Germinal center (tissue), 1 donor: ENCODE data around the gene TAGLN.
"Not testable (repeated sequence)": the region's sequence is repeated elsewhere in the genome, so short reads cannot be mapped to it uniquely, and the experiment has no call there.

ENCODE experiments used
- DNase-seq: peaks from one replicate; pipeline ENCODE4 v3.0.0; 2012; ENCODE audit warnings: mixed read lengths, low spot score

TAGLN gene

GRCh38 chr11:117195761-117196160 is 3.4 kb upstream of the TAGLN start:
- no peak for DNase-seq

- DNase-seq: no peak
These were observed 2.2 kb upstream of the TAGLN start for GRCh38 chr11:117197006-117197405.

GRCh38 chr11:117197516-117198456 is 1.4 kb upstream of the TAGLN start:
- no peak for DNase-seq

- DNase-seq: no peak
These were observed 557 bp upstream of the TAGLN start for GRCh38 chr11:117198613-117199012.

- no peak for DNase-seq
These were observed 994 bp downstream of the TAGLN start for GRCh38 chr11:117199916-117200812.

- no peak for DNase-seq
These were observed 1.9 kb downstream of the TAGLN start for GRCh38 chr11:117200813-117201657.

GRCh38 chr11:117201658-117202305 is 2.6 kb downstream of the TAGLN start:
- DNase-seq: no peak

- no peak for DNase-seq
These were observed 3.4 kb downstream of the TAGLN start for GRCh38 chr11:117202386-117203068.

- no peak for DNase-seq
These were observed 3.9 kb downstream of the TAGLN start for GRCh38 chr11:117203069-117203407.

GRCh38 chr11:117204283-117205080 is 5.3 kb downstream of the TAGLN start:
- no peak for DNase-seq

- DNase-seq: no peak
These were observed 6.1 kb downstream of the TAGLN start for GRCh38 chr11:117205211-117205818.

- DNase-seq: not testable (repeated sequence)
These were observed 6.9 kb downstream of the TAGLN start for GRCh38 chr11:117206111-117206510.

- DNase-seq: not testable (repeated sequence)
These were observed 7.7 kb downstream of the TAGLN start for GRCh38 chr11:117206859-117207258.

- not testable (repeated sequence) for DNase-seq
These were observed 8.3 kb downstream of the TAGLN start for GRCh38 chr11:117207481-117207880.

GRCh38 chr11:117208710-117209109 is 9.5 kb downstream of the TAGLN start:
- not testable (repeated sequence) for DNase-seq

GRCh38 chr11:117209351-117210125 is 10.4 kb downstream of the TAGLN start:
- not testable (repeated sequence) for DNase-seq

GRCh38 chr11:117210620-117211019 is 11.4 kb downstream of the TAGLN start:
- no peak for DNase-seq

GRCh38 chr11:117212697-117213355 is 13.7 kb downstream of the TAGLN start:
- no peak for DNase-seq
